ENCODE measurements around the gene TMC6.

TMC6 gene

GRCh38 chr17:78174870-78175642, 46.5 kb upstream of the TMC6 start:
- peaks cover 16% of the 10 kb centered on the region for H3K4me1 ChIP-seq (ENCODE audit: insufficient read depth, low read length)
- no peaks in the 10 kb centered on the region for H3K9me3 ChIP-seq (ENCODE audit: insufficient read depth, low read length, severe bottlenecking)
- no peak for ATAC-seq (ENCODE audit: insufficient read depth, low read depth)
- H3K79me2 ChIP-seq (ENCODE audit: insufficient read depth, low read length): 0 out of 2 replicates have a peak, but pooled peaks cover 2% of the 10 kb centered on the region
- DNase-seq: no peak
- H3K4me2 ChIP-seq (ENCODE audit: insufficient read depth, low read length): no peak overlapping the region
- no peak overlapping the region for H3K9ac ChIP-seq (ENCODE audit: low read depth, low read length)
- H4K20me1 ChIP-seq (ENCODE audit: insufficient read depth, low read length): peaks cover 41% of the 10 kb centered on the region
- peaks cover 84% of the 10 kb centered on the region for H3K36me3 ChIP-seq (ENCODE audit: insufficient read depth, low read length)
- H3K27me3 ChIP-seq (ENCODE audit: insufficient read depth, low read length, poor library complexity): no peaks in the 10 kb centered on the region
- H3K4me3 ChIP-seq (ENCODE audit: low read depth in 1 of 2, low read length in 2 of 2): no peak overlapping the region
- TF ChIP-seq CTCF (IDR thresholded peaks at IDR 0.05; ENCODE audit: borderline replicate concordance, extremely low read depth, low read length, poor library complexity, severe bottlenecking) (peak; percentile 31), EZH2 (IDR thresholded peaks at IDR 0.05; ENCODE audit: borderline replicate concordance, low read depth, low read length, severe bottlenecking) (no peak)
- no peak overlapping the region for H2AFZ ChIP-seq (ENCODE audit: low read depth, low read length)
- no peak overlapping the region for H3K27ac ChIP-seq (ENCODE audit: low read length)

GRCh38 chr17:78174346-78174869, 45.9 kb upstream of the TMC6 start:
- H3K27me3 ChIP-seq (ENCODE audit: insufficient read depth, low read length, poor library complexity): no peaks in the 10 kb centered on the region
- H4K20me1 ChIP-seq (ENCODE audit: insufficient read depth, low read length): peaks cover 47% of the 10 kb centered on the region
- H3K4me3 ChIP-seq (ENCODE audit: low read depth in 1 of 2, low read length in 2 of 2): no peak overlapping the region
- H3K4me2 ChIP-seq (ENCODE audit: insufficient read depth, low read length): no peak overlapping the region
- H3K27ac ChIP-seq (ENCODE audit: low read length): no peak overlapping the region
- no peak for TF ChIP-seq EZH2 (IDR thresholded peaks at IDR 0.05; ENCODE audit: borderline replicate concordance, low read depth, low read length, severe bottlenecking)
- TF ChIP-seq CTCF (IDR thresholded peaks at IDR 0.05; ENCODE audit: borderline replicate concordance, extremely low read depth, low read length, poor library complexity, severe bottlenecking): no peak
- no peak overlapping the region for H2AFZ ChIP-seq (ENCODE audit: low read depth, low read length)
- DNase-seq (no peak), ATAC-seq (ENCODE audit: insufficient read depth, low read depth) (no peak)
- peaks cover 78% of the 10 kb centered on the region for H3K36me3 ChIP-seq (ENCODE audit: insufficient read depth, low read length)
- no peak overlapping the region for H3K9ac ChIP-seq (ENCODE audit: low read depth, low read length)
- peaks cover 5% of the 10 kb centered on the region for H3K79me2 ChIP-seq (ENCODE audit: insufficient read depth, low read length)
- H3K4me1 ChIP-seq (ENCODE audit: insufficient read depth, low read length): peaks cover 22% of the 10 kb centered on the region
- H3K9me3 ChIP-seq (ENCODE audit: insufficient read depth, low read length, severe bottlenecking): no peaks in the 10 kb centered on the region

DNA sequence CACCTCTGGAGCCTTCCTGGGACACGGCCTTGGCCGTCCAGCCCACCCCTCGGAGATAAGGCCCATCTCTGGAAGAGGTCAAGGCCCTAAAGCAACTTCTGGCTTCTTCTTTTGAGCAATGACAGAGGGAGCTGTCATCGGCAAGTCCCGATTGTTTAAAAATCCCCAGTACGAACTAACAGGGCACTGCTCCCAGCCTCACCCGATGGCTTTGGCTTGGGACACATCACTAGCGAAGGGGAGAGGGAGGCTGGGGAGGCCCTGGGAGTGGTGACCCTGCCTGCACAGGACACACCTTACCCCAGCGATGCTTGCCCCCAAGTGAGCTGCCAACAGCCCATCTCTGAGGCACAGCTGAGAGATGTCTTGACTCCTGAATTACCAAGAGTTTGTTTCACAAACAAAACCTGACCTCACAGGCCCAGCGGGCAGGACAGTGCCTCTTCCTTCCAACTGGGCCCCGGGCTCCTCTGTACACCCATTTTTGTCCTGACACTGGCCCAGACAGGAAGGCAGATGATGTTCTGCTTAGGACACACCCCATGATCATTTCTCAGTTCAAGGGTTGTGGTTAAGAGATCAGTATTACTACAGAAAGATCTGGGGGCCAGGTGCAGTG, 44.7 kb upstream of the TMC6 start:
- Histone ChIP-seq H2AFZ (ENCODE audit: low read depth, low read length) (no peak overlapping the region), H3K27ac (ENCODE audit: low read length) (no peak overlapping the region), H3K36me3 (ENCODE audit: insufficient read depth, low read length) (peaks cover 66% of the 10 kb centered on the region), H3K4me1 (ENCODE audit: insufficient read depth, low read length) (peaks cover 33% of the 10 kb centered on the region), H4K20me1 (ENCODE audit: insufficient read depth, low read length) (peaks cover 48% of the 10 kb centered on the region), H3K79me2 (ENCODE audit: insufficient read depth, low read length) (peaks cover 14% of the 10 kb centered on the region), H3K4me3 (ENCODE audit: low read depth in 1 of 2, low read length in 2 of 2) (no peak overlapping the region), H3K9me3 (ENCODE audit: insufficient read depth, low read length, severe bottlenecking) (no peaks in the 10 kb centered on the region), H3K9ac (ENCODE audit: low read depth, low read length) (no peak overlapping the region), H3K27me3 (ENCODE audit: insufficient read depth, low read length, poor library complexity) (no peaks in the 10 kb centered on the region), H3K4me2 (ENCODE audit: insufficient read depth, low read length) (no peak overlapping the region)
- no peak for TF ChIP-seq EZH2 (IDR thresholded peaks at IDR 0.05; ENCODE audit: borderline replicate concordance, low read depth, low read length, severe bottlenecking)
- no peak for TF ChIP-seq CTCF (IDR thresholded peaks at IDR 0.05; ENCODE audit: borderline replicate concordance, extremely low read depth, low read length, poor library complexity, severe bottlenecking)
- DNase-seq (no peak), ATAC-seq (ENCODE audit: insufficient read depth, low read depth) (no peak)

Data from DND-41 (cell line).